K562 (cell line): ENCODE results near the gene RNF151. TPM values are rescaled to one million over a fixed set of nuclear protein-coding genes. Genes with fewer than 3 reads are reported as not detected.

Experiments used
- AFF4 ChIP-seq: sonication (generic); formaldehyde crosslinking; IDR thresholded peaks from 2 replicates; pipeline ENCODE4 v1.8.0; 2023; ENCODE audit warnings: mild to moderate bottlenecking, missing genetic modification reagents
- CEBPB ChIP-seq: fragments of 450-650 bp; IDR thresholded peaks from 2 replicates; pipeline ENCODE4 v1.6.1; 2016; ENCODE audit warnings: missing genetic modification characterization, missing compliant biosample characterization
- CXXC5 ChIP-seq: fragments of 250-450 bp; sonication (Bioruptor Pico); IDR thresholded peaks from 2 replicates; pipeline ENCODE4 v1.8.0; 2022; ENCODE audit warnings: inconsistent platforms, mild to moderate bottlenecking, moderate library complexity
- DIDO1 ChIP-seq: fragments of 450-650 bp; IDR thresholded peaks from 2 replicates; pipeline ENCODE4 v1.6.1; 2016; ENCODE audit warnings: low read depth, missing biosample characterization, missing genetic modification characterization
- E2F4 ChIP-seq: sonication (generic); formaldehyde crosslinking; IDR thresholded peaks from 2 replicates; pipeline ENCODE4 v1.8.0; 2022; ENCODE audit warnings: mild to moderate bottlenecking, low read depth, missing genetic modification reagents
- ELK3 ChIP-seq: fragments of 450-650 bp; formaldehyde crosslinking; IDR thresholded peaks from 2 replicates; pipeline ENCODE4 v1.4.0; 2020; ENCODE audit warnings: mild to moderate bottlenecking
- FOXP1 ChIP-seq: sonication (generic); formaldehyde crosslinking; IDR thresholded peaks from 2 replicates; pipeline ENCODE4 v1.8.0; 2022; ENCODE audit warnings: mild to moderate bottlenecking, missing genetic modification reagents
- JUNB ChIP-seq: fragments of 450-650 bp; formaldehyde crosslinking; conservative IDR thresholded peaks from 2 replicates; pipeline ENCODE4 v1.4.0; 2020; ENCODE audit warnings: mild to moderate bottlenecking
- KLF1 ChIP-seq: fragments of 450-650 bp; IDR thresholded peaks from 2 replicates; pipeline ENCODE4 v1.6.1; 2016; ENCODE audit warnings: missing genetic modification characterization, missing compliant biosample characterization
- LEF1 ChIP-seq: fragments of 450-650 bp; IDR thresholded peaks from 2 replicates; pipeline ENCODE4 v1.6.1; 2016; ENCODE audit warnings: mild to moderate bottlenecking
- NFYB ChIP-seq: IDR thresholded peaks from 2 replicates; pipeline ENCODE4 v1.6.1; 2011; ENCODE audit warnings: mild to moderate bottlenecking, moderate library complexity; ENCODE audit not compliant: insufficient read length; ENCODE audit errors: extremely low read depth
- NR4A1 ChIP-seq, 2 experiments: fragments of 250-450 bp in 1 of 2; fragments of 450-650 bp in 1 of 2; sonication (Bioruptor Pico) in 1 of 2; IDR thresholded peaks; 2 replicates each; pipeline versions ENCODE4 v1.4.0 to v1.6.1; 2016 to 2020; ENCODE audit warnings: mild to moderate bottlenecking in 2 of 2, missing compliant biosample characterization in 1 of 2, missing genetic modification characterization in 1 of 2, moderate library complexity in 1 of 2
- POLR2G ChIP-seq: fragments of 200-400 bp; formaldehyde crosslinking; IDR thresholded peaks from 2 replicates; pipeline ENCODE4 v1.6.1; 2017; ENCODE audit warnings: low read depth, mild to moderate bottlenecking, antibody characterized with exemption, low read length, moderate library complexity
- PRMT5 ChIP-seq: sonication (generic); formaldehyde crosslinking; IDR thresholded peaks from 2 replicates; pipeline ENCODE4 v1.5.0; 2020; ENCODE audit warnings: missing genetic modification reagents
- RBM17 ChIP-seq: fragments of 200-400 bp; formaldehyde crosslinking; IDR thresholded peaks from 2 replicates; pipeline ENCODE4 v1.6.1; 2017; ENCODE audit warnings: low read depth, mild to moderate bottlenecking, low read length, borderline replicate concordance
- USF1 ChIP-seq: sonication (generic); formaldehyde crosslinking; IDR thresholded peaks from 2 replicates; pipeline ENCODE4 v1.9.0; 2022; ENCODE audit warnings: mild to moderate bottlenecking, missing genetic modification reagents
- USF2 ChIP-seq: sonication (generic); formaldehyde crosslinking; IDR thresholded peaks from 2 replicates; pipeline ENCODE4 v1.5.0; 2020; ENCODE audit warnings: missing genetic modification reagents
- WHSC1 ChIP-seq: IDR thresholded peaks from one replicate; pipeline ENCODE4 v1.6.1; 2012; ENCODE audit warnings: low read length, control low read depth, inconsistent platforms
- XRCC4 ChIP-seq: IDR thresholded peaks from one replicate; pipeline ENCODE4 v1.6.1; 2011; ENCODE audit not compliant: insufficient read depth, insufficient read length; ENCODE audit errors: extremely low read depth
- ZNF146 ChIP-seq: IDR thresholded peaks from one replicate; pipeline ENCODE4 v1.6.1; 2018; ENCODE audit warnings: missing compliant biosample characterization; ENCODE audit not compliant: unreplicated experiment
- polyA plus RNA-seq, 8 experiments: library from polyadenylated mRNA; depleted of rRNA in 4 of 8; stranded (reverse) in 5 of 8; unstranded in 3 of 8; fragments of >200 nt; fragmentation: Nextera tagmentation in 2 of 8; fragmentation: Illumina TruSeq in 1 of 8; extraction: Ambion mirVana in 2 of 8; extraction: Trizol in 1 of 8; gene quantifications; 2 replicates each; pipeline versions ENCODE4 v1.2.1 to v1.2.3, GENCODE V29; 2011 to 2014; ENCODE audit warnings: inconsistent platforms in 1 of 8, missing spikeins in 1 of 8
- total RNA-seq, 7 experiments: library from RNA; depleted of rRNA in 6 of 7; stranded (reverse); fragments of >200 nt in 6 of 7; fragmentation: Illumina TruSeq in 2 of 7; extraction: Trizol in 2 of 7; gene quantifications; 2 replicates each; pipeline versions ENCODE4 v1.2.1 to v1.2.3, GENCODE V29; 2011 to 2021; ENCODE audit warnings: low replicate concordance in 1 of 7

Gene RNF151
- total and polyA plus RNA-seq, 9 of the 15 experiments (the other 6 are each of a cell fraction or from before 2014, with no cell fraction given), result not detected

GRCh38 chr16:2009791-2010510 is 43.3 kb downstream of the RNF151 start, which contains the start of gene ZNF598 (continued):
- TF ChIP-seq E2F4 (CRISPR knock-in tag) (no peak), JUNB (CRISPR knock-in tag) (no peak), RBM17 (no peak), ELK3 (CRISPR knock-in tag) (no peak), WHSC1 (no peak), CEBPB (tag) (no peak), PRMT5 (CRISPR knock-in tag) (no peak), NFYB (no peak), DIDO1 (tag) (0 out of 2 replicates have a peak, but pooled peaks have one; percentile 38), LEF1 (peak; percentile 36; the same call in 1 of the 2 replicates), KLF1 (tag) (peak; percentile 82; the same call in 1 of the 2 replicates), CXXC5 (CRISPR knock-in tag) (peak; percentile 90), ZNF146 (CRISPR knock-in tag) (no peak), USF2 (CRISPR knock-in tag) (peak; percentile 35; the same call in 1 of the 2 replicates), AFF4 (no peak), NR4A1 (CRISPR knock-in tag; IDR thresholded peaks at IDR 0.05) (no peak), NR4A1 (tag; IDR thresholded peaks at IDR 0.05) (peak; percentile 77), POLR2G (peak; percentile 98), FOXP1 (CRISPR knock-in tag) (peak; percentile 74; the same call in 1 of the 2 replicates), XRCC4 (no peak), USF1 (peak; percentile 78)
